ENCODE data around the gene LOXHD1. TPM values are rescaled to one million over a fixed set of nuclear protein-coding genes. Genes with fewer than 3 reads are reported as not detected.

Gene LOXHD1
- total and polyA plus RNA-seq, 10 of the 15 experiments (the other 5 are each of a cell fraction or from before 2014, with no cell fraction given), result not detected

- ATAC-seq (no peak), DNase-seq (ENCODE audit: low read depth, low spot score) (no peak), FAIRE-seq (no peak)
- no peak overlapping the region for H3K4me3 ChIP-seq
- no peaks in the 10 kb centered on the region for H3K4me1 ChIP-seq (ENCODE audit: control insufficient read depth, insufficient read depth, low read length)
- ChIA-PET RAD21 (ENCODE audit: unreplicated experiment) (no interaction called here), CTCF (interaction anchor here (0.6 to 1.5 kb wide), 2 partner anchors 24 to 95 kb away, joined by 4 to 5 read pairs; no protein-coding TSS in a partner anchor), SMC1A (ENCODE audit: uncharacterized antibody, unreplicated experiment) (no interaction called here), POLR2A (no interaction called here)
- H3K9me3 ChIP-seq (replicated peaks; ENCODE audit: control insufficient read depth, insufficient read depth, low read length), result no peaks in the 10 kb centered on the region
- H3K36me3 ChIP-seq (ENCODE audit: control insufficient read depth in 2 of 2, insufficient read depth in 2 of 2, low read length in 1 of 2), result no peaks in the 10 kb centered on the region
- no peak overlapping the region for H3K4me2 ChIP-seq (ENCODE audit: control insufficient read depth, insufficient read depth)
- WGBS (ENCODE audit: insufficient coverage, insufficient replicate concordance, low lambda C conversion rate, missing lambda C conversion rate), result 40% methylated on average over 11 of the region's 11 CpGs
- no peak overlapping the region for H2AFZ ChIP-seq (ENCODE audit: control insufficient read depth, low read depth, low read length)
- no TSS peak for BruUV-seq (replicated peaks)
- peaks cover 0 to 3% of the 10 kb centered on the region in 2 experiments; a peak in 2 of 4 replicates for H3K27me3 ChIP-seq (replicated peaks in 1 of 2; ENCODE audit: control insufficient read depth in 2 of 2, insufficient read depth in 2 of 2, low read length in 1 of 2)
- no peaks in the 10 kb centered on the region for H3K79me2 ChIP-seq (ENCODE audit: control insufficient read depth, insufficient read depth, low read length)
- no peaks in the 10 kb centered on the region for H4K20me1 ChIP-seq (ENCODE audit: control insufficient read depth, insufficient read depth)
- in situ Hi-C loops (cut with MboI), result loop anchor here (10.0 kb wide), 2 partner anchors 204 to 344 kb away; no protein-coding TSS in a partner anchor
- no peak overlapping the region for H3K9ac ChIP-seq (ENCODE audit: control insufficient read depth, insufficient read depth, low read length)
- H3K27ac ChIP-seq (ENCODE audit: control insufficient read depth, insufficient read depth), result no peak overlapping the region
- intact Hi-C loops (cut with micrococcal nuclease; ENCODE audit: unreplicated experiment), result loop anchor here (10.0 kb wide), 1 partner anchor 314 kb away; a partner anchor contains a TSS
- TF ChIP-seq BCL11A (IDR thresholded peaks at IDR 0.05; ENCODE audit: low read depth, low read length) (no peak), E2F8 (IDR thresholded peaks at IDR 0.05; ENCODE audit: low read depth, partially characterized antibody) (no peak), MEF2A (IDR thresholded peaks at IDR 0.05; ENCODE audit: insufficient read depth, low read depth, low read length) (no peak), SMAD5 (IDR thresholded peaks at IDR 0.05; ENCODE audit: low read depth) (no peak), RB1 (IDR thresholded peaks at IDR 0.05; ENCODE audit: borderline replicate concordance) (no peak), POLR2AphosphoS2 (IDR thresholded peaks at IDR 0.05; ENCODE audit: low read depth, low read length) (no peak), CBX5 (IDR thresholded peaks at IDR 0.05; ENCODE audit: low read depth) (no peak), CUX1 (IDR thresholded peaks at IDR 0.05; ENCODE audit: insufficient replicate concordance, low read depth, low read length) (no peak), ATF7 (IDR thresholded peaks at IDR 0.05; ENCODE audit: low read depth) (no peak), BHLHE40 (IDR thresholded peaks at IDR 0.05; ENCODE audit: borderline replicate concordance in 1 of 2, low read depth in 2 of 2, low read length in 1 of 2) (no peak), ZNF207 (IDR thresholded peaks at IDR 0.05; ENCODE audit: borderline replicate concordance) (no peak), STAT1 (conservative IDR thresholded peaks at IDR 0.05) (no peak), TBL1XR1 (IDR thresholded peaks at IDR 0.05; ENCODE audit: low read depth, low read length) (no peak), ZBTB33 (IDR thresholded peaks at IDR 0.05) (no peak)
Measured at GRCh38 chr18:46488471-46489213, 168.4 kb downstream of the LOXHD1 start.

All from GM12878 (cell line).